ENCODE data around the gene RABGGTA.

Gene RABGGTA

GRCh38 chr14:24271134-24271833 lies at the start of gene RABGGTA:
Gene RABGGTA, minus strand, starts transcription at chr14:24271597. Its CDS starts 482 bp downstream, at chr14:24271115.
- no peaks in the 10 kb centered on the region for H3K9me3 Mint-ChIP-seq (ENCODE audit: low read depth)
- H3K4me1 Mint-ChIP-seq (ENCODE audit: low read depth), result peaks cover 37% of the 10 kb centered on the region
- no peaks in the 10 kb centered on the region for H3K27me3 Mint-ChIP-seq
- H3K4me3 Mint-ChIP-seq, result peak within 1 kb of the TSS; percentile 89
- H3K27ac Mint-ChIP-seq, result peak within 1 kb of the TSS; percentile 96
- peaks cover 5% of the 10 kb centered on the region for H3K36me3 Mint-ChIP-seq

- Mint-ChIP-seq H3K4me1 (ENCODE audit: low read depth) (peaks cover 39% of the 10 kb centered on the region), H3K4me3 (no peak overlapping the region), H3K27me3 (no peaks in the 10 kb centered on the region), H3K27ac (no peak overlapping the region), H3K36me3 (no peaks in the 10 kb centered on the region), H3K9me3 (ENCODE audit: low read depth) (no peaks in the 10 kb centered on the region)
These were observed 45.9 kb upstream of the RABGGTA start for GRCh38 chr14:24317141-24317928.

- Mint-ChIP-seq H3K4me1 (ENCODE audit: low read depth) (peaks cover 47% of the 10 kb centered on the region), H3K27ac (no peak overlapping the region), H3K27me3 (no peaks in the 10 kb centered on the region), H3K9me3 (ENCODE audit: low read depth) (no peaks in the 10 kb centered on the region), H3K4me3 (no peak overlapping the region), H3K36me3 (no peaks in the 10 kb centered on the region)
These were observed 45.2 kb upstream of the RABGGTA start for GRCh38 chr14:24316597-24316950.

- Mint-ChIP-seq H3K27me3 (no peaks in the 10 kb centered on the region), H3K4me3 (no peak overlapping the region), H3K4me1 (ENCODE audit: low read depth) (peaks cover 47% of the 10 kb centered on the region), H3K27ac (no peak overlapping the region), H3K36me3 (no peaks in the 10 kb centered on the region), H3K9me3 (ENCODE audit: low read depth) (no peaks in the 10 kb centered on the region)
These were observed 44.6 kb upstream of the RABGGTA start for GRCh38 chr14:24315807-24316596.

- H3K9me3 Mint-ChIP-seq (ENCODE audit: low read depth), result no peaks in the 10 kb centered on the region
- no peak overlapping the region for H3K4me3 Mint-ChIP-seq
- no peaks in the 10 kb centered on the region for H3K27me3 Mint-ChIP-seq
- peaks cover 47% of the 10 kb centered on the region for H3K4me1 Mint-ChIP-seq (ENCODE audit: low read depth)
- H3K27ac Mint-ChIP-seq, result no peak overlapping the region
- H3K36me3 Mint-ChIP-seq, result no peaks in the 10 kb centered on the region
These were observed 43.9 kb upstream of the RABGGTA start for GRCh38 chr14:24315243-24315806.

- Mint-ChIP-seq H3K27ac (no peak overlapping the region), H3K4me1 (ENCODE audit: low read depth) (peaks cover 55% of the 10 kb centered on the region), H3K4me3 (no peak overlapping the region), H3K36me3 (no peaks in the 10 kb centered on the region), H3K27me3 (no peaks in the 10 kb centered on the region), H3K9me3 (ENCODE audit: low read depth) (no peaks in the 10 kb centered on the region)
These were observed 43.2 kb upstream of the RABGGTA start for GRCh38 chr14:24314377-24315193.

GRCh38 chr14:24313913-24314312 lies 42.5 kb upstream of the RABGGTA start:
- Mint-ChIP-seq H3K36me3 (peaks cover under 1% of the 10 kb centered on the region), H3K27ac (peak overlapping the region; percentile 5), H3K9me3 (ENCODE audit: low read depth) (no peaks in the 10 kb centered on the region), H3K4me1 (ENCODE audit: low read depth) (peaks cover 61% of the 10 kb centered on the region), H3K27me3 (no peaks in the 10 kb centered on the region), H3K4me3 (peak overlapping the region; percentile 2)

GRCh38 chr14:24312736-24313507 lies 41.5 kb upstream of the RABGGTA start:
- H3K36me3 Mint-ChIP-seq, result peaks cover 2% of the 10 kb centered on the region
- no peaks in the 10 kb centered on the region for H3K27me3 Mint-ChIP-seq
- H3K27ac Mint-ChIP-seq, result peak overlapping the region; percentile 41
- H3K9me3 Mint-ChIP-seq (ENCODE audit: low read depth), result no peaks in the 10 kb centered on the region
- H3K4me3 Mint-ChIP-seq, result peak overlapping the region; percentile 49
- peaks cover 66% of the 10 kb centered on the region for H3K4me1 Mint-ChIP-seq (ENCODE audit: low read depth)

- H3K27me3 Mint-ChIP-seq, result no peaks in the 10 kb centered on the region
- peak overlapping the region; percentile 77 for H3K4me3 Mint-ChIP-seq
- H3K4me1 Mint-ChIP-seq (ENCODE audit: low read depth), result peaks cover 61% of the 10 kb centered on the region
- H3K36me3 Mint-ChIP-seq, result peaks cover 2% of the 10 kb centered on the region
- peak overlapping the region; percentile 61 for H3K27ac Mint-ChIP-seq
- H3K9me3 Mint-ChIP-seq (ENCODE audit: low read depth), result no peaks in the 10 kb centered on the region
These were observed 40.6 kb upstream of the RABGGTA start for GRCh38 chr14:24311837-24312615.

GRCh38 chr14:24310646-24311604 lies 39.5 kb upstream of the RABGGTA start, which contains the start of gene LTB4R:
Gene LTB4R, plus strand, starts transcription at chr14:24311502. Its CDS starts 4,150 bp downstream, at chr14:24315652.
- peak within 1 kb of the TSS; percentile 64 for H3K27ac Mint-ChIP-seq
- H3K4me1 Mint-ChIP-seq (ENCODE audit: low read depth), result peaks cover 61% of the 10 kb centered on the region
- H3K27me3 Mint-ChIP-seq, result no peaks in the 10 kb centered on the region
- H3K4me3 Mint-ChIP-seq, result peak within 1 kb of the TSS; percentile 80
- H3K36me3 Mint-ChIP-seq, result peaks cover 2% of the 10 kb centered on the region
- H3K9me3 Mint-ChIP-seq (ENCODE audit: low read depth), result no peaks in the 10 kb centered on the region

GRCh38 chr14:24310265-24310645 lies 38.9 kb upstream of the RABGGTA start:
- Mint-ChIP-seq H3K9me3 (ENCODE audit: low read depth) (no peaks in the 10 kb centered on the region), H3K27ac (peak overlapping the region; percentile 46), H3K27me3 (no peaks in the 10 kb centered on the region), H3K4me3 (peak overlapping the region; percentile 80), H3K4me1 (ENCODE audit: low read depth) (peaks cover 58% of the 10 kb centered on the region), H3K36me3 (peaks cover 3% of the 10 kb centered on the region)

All from activated naive CD8-positive, alpha-beta T cell (primary cell).